Measurements from ENCODE around the gene PSEN2. TPM values are rescaled to one million over a fixed set of nuclear protein-coding genes. Genes with fewer than 3 reads are reported as not detected.

PSEN2 gene
- total RNA-seq, 1 experiment from 2014 or later = 17.4 TPM

GRCh38 chr1:226884966-226885820 lies 14.8 kb downstream of the PSEN2 start:
- H3K23ac ChIP-seq (ENCODE audit: insufficient read length, low read depth, low read length) = no peak overlapping the region
- H4K91ac ChIP-seq (ENCODE audit: insufficient read length, low read depth, low read length) = no peak overlapping the region
- no peak for DNase-seq
- TF ChIP-seq, protein P1, sequence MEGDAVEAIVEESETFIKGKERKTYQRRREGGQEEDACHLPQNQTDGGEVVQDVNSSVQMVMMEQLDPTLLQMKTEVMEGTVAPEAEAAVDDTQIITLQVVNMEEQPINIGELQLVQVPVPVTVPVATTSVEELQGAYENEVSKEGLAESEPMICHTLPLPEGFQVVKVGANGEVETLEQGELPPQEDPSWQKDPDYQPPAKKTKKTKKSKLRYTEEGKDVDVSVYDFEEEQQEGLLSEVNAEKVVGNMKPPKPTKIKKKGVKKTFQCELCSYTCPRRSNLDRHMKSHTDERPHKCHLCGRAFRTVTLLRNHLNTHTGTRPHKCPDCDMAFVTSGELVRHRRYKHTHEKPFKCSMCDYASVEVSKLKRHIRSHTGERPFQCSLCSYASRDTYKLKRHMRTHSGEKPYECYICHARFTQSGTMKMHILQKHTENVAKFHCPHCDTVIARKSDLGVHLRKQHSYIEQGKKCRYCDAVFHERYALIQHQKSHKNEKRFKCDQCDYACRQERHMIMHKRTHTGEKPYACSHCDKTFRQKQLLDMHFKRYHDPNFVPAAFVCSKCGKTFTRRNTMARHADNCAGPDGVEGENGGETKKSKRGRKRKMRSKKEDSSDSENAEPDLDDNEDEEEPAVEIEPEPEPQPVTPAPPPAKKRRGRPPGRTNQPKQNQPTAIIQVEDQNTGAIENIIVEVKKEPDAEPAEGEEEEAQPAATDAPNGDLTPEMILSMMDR (conservative IDR thresholded peaks at IDR 0.05) = no peak
- no peaks in the 10 kb centered on the region for H3K23me2 ChIP-seq (ENCODE audit: insufficient read length, low read depth, low read length, poor library complexity, severe bottlenecking)
- no peaks in the 10 kb centered on the region for H3K9me3 Mint-ChIP-seq
- no peaks in the 10 kb centered on the region for H3K27me3 Mint-ChIP-seq (ENCODE audit: low read depth)
- no peak overlapping the region for H2BK5ac ChIP-seq (ENCODE audit: insufficient read length, low read length)
- H4K20me1 ChIP-seq (ENCODE audit: control insufficient read depth, insufficient read depth, insufficient read length) = no peaks in the 10 kb centered on the region
- H3K9ac ChIP-seq (ENCODE audit: extremely low read depth, insufficient read length, low read length) = no peak overlapping the region
- H3K79me2 ChIP-seq (ENCODE audit: insufficient read depth, low read length) = no peaks in the 10 kb centered on the region
- no peak overlapping the region for H2BK15ac ChIP-seq (ENCODE audit: low read depth, low read length)
- H3K4me1 ChIP-seq (ENCODE audit: insufficient read depth, low read length) = 0 out of 2 replicates have a peak, but pooled peaks cover 2% of the 10 kb centered on the region
- no peak overlapping the region for H3T11ph ChIP-seq (ENCODE audit: low read length)
- H3K79me1 ChIP-seq (ENCODE audit: insufficient read depth, low read depth, low read length, poor library complexity, severe bottlenecking) = no peaks in the 10 kb centered on the region
- H3K36me3 Mint-ChIP-seq (ENCODE audit: insufficient read depth in 1 of 3, low read depth in 3 of 3) = peaks cover 14 to 61% (median 50%) of the 10 kb centered on the region in 3 experiments; a peak in 6 of 7 replicates
- H2BK12ac ChIP-seq (ENCODE audit: insufficient read length, low read depth, low read length) = no peak overlapping the region
- no peak overlapping the region for H4K8ac ChIP-seq (replicated peaks; ENCODE audit: insufficient read length, low read depth, low read length)
- H3K27ac Mint-ChIP-seq = peak overlapping the region in 1 of 3 experiments; percentile 44; a peak in 1 of 7 replicates
- no peak overlapping the region for H3K56ac ChIP-seq (ENCODE audit: insufficient read length, low read depth, low read length)
- peaks cover 3% of the 10 kb centered on the region in 2 experiments; a peak in 2 of 4 replicates for H3K4me1 Mint-ChIP-seq
- no peak overlapping the region for H2BK120ac ChIP-seq (ENCODE audit: low read depth, low read length, poor library complexity, severe bottlenecking)
- H3K4me3 Mint-ChIP-seq = no peak overlapping the region; a peak in 1 of 5 replicates
- H2BK20ac ChIP-seq (ENCODE audit: low read depth, low read length, poor library complexity, severe bottlenecking) = no peak overlapping the region
- no peak overlapping the region for H3K4ac ChIP-seq (ENCODE audit: low read depth, low read length)
- H4K5ac ChIP-seq (ENCODE audit: insufficient read length, low read depth, low read length) = no peak overlapping the region
- no peak overlapping the region for H2AFZ ChIP-seq (ENCODE audit: low read length)
- no peaks in the 10 kb centered on the region for H3K9me3 ChIP-seq (ENCODE audit: control insufficient read depth, low read depth, low read length)
- H3K4me2 ChIP-seq (ENCODE audit: insufficient read depth, insufficient read length, low read length) = no peak overlapping the region
- no peak overlapping the region; the same call in 1 of the 2 replicates for H3K14ac ChIP-seq (ENCODE audit: insufficient read depth, low read length)
- no peak overlapping the region for H2AK5ac ChIP-seq (ENCODE audit: insufficient read length, low read length)
- H3K27ac ChIP-seq (ENCODE audit: insufficient read length, low read depth, low read length) = no peak overlapping the region
- H3K18ac ChIP-seq (ENCODE audit: insufficient read length, low read depth, low read length) = no peak overlapping the region
- no peaks in the 10 kb centered on the region for H3K27me3 ChIP-seq (ENCODE audit: insufficient read depth, low read length)
- no CpG with 5 or more reads among the region's 20 CpGs for WGBS (ENCODE audit: extremely low coverage, insufficient read length, low lambda C conversion rate)
